CD4-positive, alpha-beta T cell (primary cell): Measurements from ENCODE around the gene OSBPL3. TPM values are rescaled to one million over a fixed set of nuclear protein-coding genes. Genes with fewer than 3 reads are reported as not detected.
A peak's percentile ranks its signal among the peaks of the same experiment; 100 is the strongest.

ENCODE experiments used
- ATAC-seq: fragments of 200-7000 bp; cut with Tn5 transposase; one replicate; pipeline ENCODE4 v1.10.0; 2022; ENCODE audit warnings: mild to moderate bottlenecking; ENCODE audit not compliant: poor library complexity
- CTCF ChIA-PET: fragments of 350-600 bp; sonication (Branson Sonifier 250); formaldehyde crosslinking; loops from one replicate; lab custom pipeline; 2021; ENCODE audit warnings: antibody characterized with exemption, inconsistent platforms; lab: Charles Lee
- POLR2A ChIA-PET: fragments of 350-600 bp; sonication (Branson Sonifier 250); formaldehyde crosslinking; loops from one replicate; lab custom pipeline; 2021; ENCODE audit warnings: antibody characterized with exemption, inconsistent platforms; lab: Charles Lee
- DNase-seq, 14 experiments: peaks; one replicate each; pipeline ENCODE4 v3.0.0-alpha.2; 2013 to 2020; ENCODE audit warnings: mixed read lengths in 2 of 14
- H3K27ac ChIP-seq, 2 donors: one replicate each; pipeline versions ENCODE4 v1.5.1 to v1.7.0; 2013; ENCODE audit warnings: low read length in 2 of 2, low read depth in 1 of 2, mild to moderate bottlenecking in 1 of 2
- H3K27me3 ChIP-seq, 2 experiments: 1 replicate in 1 of 2; 2 replicates in 1 of 2; pipeline versions ENCODE4 v1.6.1 to v1.7.0; 2013; ENCODE audit warnings: low read length in 2 of 2, control low read depth in 1 of 2, mild to moderate bottlenecking in 1 of 2, moderate library complexity in 1 of 2; ENCODE audit not compliant: insufficient read depth in 2 of 2, control insufficient read depth in 1 of 2
- H3K36me3 ChIP-seq: one replicate; pipeline ENCODE4 v1.6.1; 2013; ENCODE audit warnings: low read length, control low read depth; ENCODE audit not compliant: insufficient read depth
- H3K4me1 ChIP-seq: one replicate; pipeline ENCODE4 v1.6.1; 2013; ENCODE audit warnings: low read length, control low read depth; ENCODE audit not compliant: insufficient read depth
- H3K4me3 ChIP-seq: one replicate; pipeline ENCODE4 v1.5.1; 2013; ENCODE audit warnings: mild to moderate bottlenecking, low read length, moderate library complexity
- H3K9me3 ChIP-seq, 2 experiments: 1 replicate in 1 of 2; 2 replicates in 1 of 2; pipeline versions ENCODE4 v1.6.1 to v1.7.0; 2013; ENCODE audit warnings: low read length in 2 of 2, mild to moderate bottlenecking in 2 of 2, control low read depth in 1 of 2, moderate library complexity in 1 of 2; ENCODE audit not compliant: control insufficient read depth in 1 of 2, insufficient read depth in 1 of 2
- H3K27ac Mint-ChIP-seq: one replicate; pipeline ENCODE4 v1.8.0; 2020; ENCODE audit warnings: mixed read lengths
- H3K27me3 Mint-ChIP-seq: one replicate; pipeline ENCODE4 v1.8.0; 2021; ENCODE audit warnings: mixed read lengths
- H3K36me3 Mint-ChIP-seq: one replicate; pipeline ENCODE4 v1.8.0; 2021; ENCODE audit warnings: low read depth, mixed read lengths
- H3K4me1 Mint-ChIP-seq: one replicate; pipeline ENCODE4 v1.8.0; 2021; ENCODE audit warnings: low read depth, mixed read lengths
- H3K4me3 Mint-ChIP-seq: one replicate; pipeline ENCODE4 v1.8.0; 2020; ENCODE audit warnings: mild to moderate bottlenecking, mixed read lengths
- H3K9me3 Mint-ChIP-seq: one replicate; pipeline ENCODE4 v1.8.0; 2020; ENCODE audit warnings: mixed read lengths
- CTCF ChIP-seq: fragments of 200-600 bp; IDR thresholded peaks from one replicate; pipeline ENCODE4 v1.8.0; 2022; ENCODE audit warnings: antibody characterized with exemption, mild to moderate bottlenecking
- intact Hi-C, 2 experiments: fragments of 100-400 bp; cut with DNase I in 1 of 2; cut with micrococcal nuclease in 1 of 2; formaldehyde crosslinking; loops; one replicate each; pipeline versions ENCODE4 v1.15.1 to v1.9.0; 2023 to 2025; cut with DNase I, micrococcal nuclease
- total RNA-seq, 174 experiments: library from RNA in 2 of 174; stranded (reverse) in 2 of 174; gene quantifications; one replicate each; pipeline ENCODE4 v1.2.3 and lab custom pipeline; 2021 to 2026

OSBPL3 gene
- total RNA-seq, 2 experiments from 2014 or later = 25.4 to 25.9 TPM

DNA sequence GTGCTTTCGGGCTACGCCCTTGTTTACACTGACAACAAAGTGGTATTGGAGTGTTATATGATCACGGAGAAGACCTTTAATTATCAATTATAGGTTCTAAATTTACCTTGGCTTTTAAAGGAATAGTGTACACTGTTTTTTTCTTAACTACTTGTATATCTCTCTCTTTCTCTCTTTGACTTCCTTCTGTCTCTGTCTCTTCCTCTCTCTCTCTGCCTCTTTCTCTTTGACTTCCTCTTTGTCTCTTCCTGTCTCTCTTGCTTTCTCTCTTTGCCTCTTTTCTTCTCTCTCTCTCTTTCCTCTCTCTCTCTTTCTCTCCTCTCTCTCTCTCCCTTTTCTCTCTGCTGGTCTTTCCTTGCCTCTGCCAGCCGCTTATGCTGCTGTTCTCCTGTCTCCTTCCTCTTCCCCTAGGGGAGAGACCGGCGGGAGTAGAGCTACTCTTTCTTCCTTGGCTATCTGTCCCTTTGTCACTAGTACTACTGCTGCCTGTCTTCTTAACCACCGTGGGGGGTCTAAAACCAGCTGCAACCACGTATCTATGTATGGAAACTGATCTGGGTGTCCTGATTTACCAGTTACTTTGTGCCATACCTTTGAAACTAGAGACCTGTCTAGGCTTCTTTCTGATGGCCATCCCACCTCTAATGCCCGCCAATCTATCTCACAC is 185.9 kb downstream of the OSBPL3 start:
- Mint-ChIP-seq H3K4me3 (no peak overlapping the region), H3K9me3 (peaks cover 3% of the 10 kb centered on the region), H3K36me3 (peaks cover 29% of the 10 kb centered on the region), H3K27me3 (no peaks in the 10 kb centered on the region), H3K27ac (peak overlapping the region; percentile 6), H3K4me1 (peaks cover 21% of the 10 kb centered on the region)
- DNase-seq (no peak), ATAC-seq (no peak)
- ChIA-PET POLR2A (no interaction called here), CTCF (no interaction called here)
- H3K4me1 ChIP-seq = peaks cover 6% of the 10 kb centered on the region
- no peak overlapping the region for H3K4me3 ChIP-seq
- intact Hi-C loops = no loop called here
- no peak for TF ChIP-seq CTCF
- no peak overlapping the region for H3K27ac ChIP-seq
- no peaks in the 10 kb centered on the region for H3K36me3 ChIP-seq
- no peaks in the 10 kb centered on the region for H3K9me3 ChIP-seq
- H3K27me3 ChIP-seq = no peaks in the 10 kb centered on the region

DNA sequence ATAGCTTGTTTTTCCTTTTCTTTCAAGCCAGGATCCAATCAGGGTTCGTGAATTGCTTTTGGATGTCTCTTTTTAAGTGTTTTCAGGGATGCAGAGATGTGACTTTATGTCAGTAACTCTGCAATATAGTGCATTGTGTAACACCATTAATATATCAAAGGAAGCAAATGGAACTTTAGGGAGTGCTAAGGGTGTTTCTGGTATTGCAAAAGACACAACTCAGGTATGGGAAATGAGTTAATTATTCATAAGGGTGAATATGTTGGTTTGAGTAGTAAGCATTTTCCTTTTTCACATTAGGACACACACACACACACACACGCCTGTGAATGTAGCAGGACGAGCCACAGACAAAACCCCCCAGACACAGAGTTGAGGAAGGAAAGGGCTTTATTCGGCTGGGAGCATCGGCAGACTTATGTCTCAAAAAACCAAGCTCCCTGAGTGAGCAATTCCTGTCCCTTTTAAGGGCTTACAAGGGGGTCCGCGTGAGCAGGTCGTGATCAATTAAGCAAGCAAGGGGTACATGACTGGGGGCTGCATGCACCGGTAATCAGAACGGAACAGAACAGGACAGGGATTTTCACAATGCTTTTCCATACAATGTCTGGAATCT is 190.9 kb downstream of the OSBPL3 start:
- Mint-ChIP-seq H3K36me3 (peaks cover under 1% of the 10 kb centered on the region), H3K4me1 (peaks cover 4% of the 10 kb centered on the region), H3K27ac (no peak overlapping the region), H3K4me3 (no peak overlapping the region), H3K9me3 (peaks cover 5% of the 10 kb centered on the region), H3K27me3 (no peaks in the 10 kb centered on the region)
- no peak for DNase-seq
- ATAC-seq = no peak
- H3K4me1 ChIP-seq = peaks cover under 1% of the 10 kb centered on the region
- no peak overlapping the region for H3K4me3 ChIP-seq
- H3K27me3 ChIP-seq = no peaks in the 10 kb centered on the region
- ChIA-PET POLR2A (no interaction called here), CTCF (no interaction called here)
- no peak overlapping the region for H3K27ac ChIP-seq
- no peaks in the 10 kb centered on the region for H3K9me3 ChIP-seq
- no peaks in the 10 kb centered on the region for H3K36me3 ChIP-seq
- intact Hi-C loops = no loop called here
- no peak for TF ChIP-seq CTCF

DNA sequence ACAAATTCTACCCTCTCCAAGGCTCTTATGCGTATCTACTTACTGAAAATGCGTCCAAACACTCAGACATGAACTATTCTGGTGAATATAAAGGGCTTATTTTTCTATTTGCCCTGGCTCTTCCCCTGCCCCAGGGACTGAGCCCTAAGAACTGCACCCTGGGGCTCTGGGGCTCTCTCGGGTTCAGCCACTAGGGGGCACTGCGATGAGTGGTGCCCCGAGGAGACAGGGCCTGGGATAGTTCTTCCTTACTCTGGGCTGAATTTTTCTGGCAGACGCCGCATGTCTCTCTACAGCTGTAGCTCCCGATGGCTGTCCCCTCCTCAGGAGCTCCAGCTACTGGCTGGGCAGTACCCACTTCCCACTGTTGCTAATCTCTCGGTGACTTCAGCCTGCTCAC is 191.9 kb downstream of the OSBPL3 start:
- ATAC-seq = no peak
- H3K4me3 ChIP-seq = no peak overlapping the region
- no peaks in the 10 kb centered on the region for H3K27me3 ChIP-seq
- H3K27ac ChIP-seq = no peak overlapping the region
- H3K4me3 Mint-ChIP-seq = no peak overlapping the region
- no peak for DNase-seq
- ChIA-PET CTCF (no interaction called here), POLR2A (no interaction called here)
- no peaks in the 10 kb centered on the region for H3K4me1 ChIP-seq
- H3K27me3 Mint-ChIP-seq = no peaks in the 10 kb centered on the region
- peaks cover 5% of the 10 kb centered on the region for H3K9me3 Mint-ChIP-seq
- peaks cover 6% of the 10 kb centered on the region for H3K36me3 Mint-ChIP-seq
- intact Hi-C loops = no loop called here
- H3K4me1 Mint-ChIP-seq = no peaks in the 10 kb centered on the region
- H3K9me3 ChIP-seq = no peaks in the 10 kb centered on the region
- TF ChIP-seq CTCF = peak; percentile 57
- H3K36me3 ChIP-seq = no peaks in the 10 kb centered on the region
- no peak overlapping the region for H3K27ac Mint-ChIP-seq
